Keratinocyte (primary cell): ENCODE data around the gene ELL. TPM values are rescaled to one million over a fixed set of nuclear protein-coding genes. Genes with fewer than 3 reads are reported as not detected.

ENCODE experiments used
- DNase-seq: peaks from one replicate; pipeline ENCODE4 v3.0.0-alpha.2; 2011; ENCODE audit warnings: low read depth, missing footprints, low spot score
- FAIRE-seq: peaks from 2 replicates; lab custom pipeline; 2011; peaks lifted over from hg19 to GRCh38; lab: Jason Lieb, UNC
- H2AFZ ChIP-seq: 2 replicates; pipeline ENCODE4 v1.6.0; 2012; ENCODE audit warnings: low read length, control low read depth, inconsistent platforms; ENCODE audit not compliant: control insufficient read depth
- H3K27ac ChIP-seq: 2 replicates; pipeline ENCODE4 v1.5.1; 2011; ENCODE audit warnings: low read length; ENCODE audit not compliant: control insufficient read depth, insufficient read depth
- H3K27me3 ChIP-seq: 3 replicates; pipeline ENCODE4 v1.6.0; 2011; ENCODE audit warnings: low read length; ENCODE audit not compliant: control insufficient read depth, insufficient read depth; ENCODE audit errors: extremely low read depth
- H3K36me3 ChIP-seq, 2 experiments: 2 replicates in 1 of 2; 3 replicates in 1 of 2; pipeline ENCODE4 v1.5.1; 2011; ENCODE audit warnings: low read length in 2 of 2, mild to moderate bottlenecking in 1 of 2; ENCODE audit not compliant: control insufficient read depth in 2 of 2, insufficient read depth in 2 of 2; ENCODE audit errors: extremely low read depth in 1 of 2
- H3K4me1 ChIP-seq: 3 replicates; pipeline ENCODE4 v1.5.1; 2011; ENCODE audit warnings: low read length; ENCODE audit not compliant: control insufficient read depth, insufficient read depth; ENCODE audit errors: extremely low read depth
- H3K4me2 ChIP-seq: 3 replicates; pipeline ENCODE4 v1.6.0; 2011; ENCODE audit warnings: low read depth, low read length; ENCODE audit not compliant: control insufficient read depth, insufficient read depth; ENCODE audit errors: extremely low read depth
- H3K4me3 ChIP-seq, 3 experiments: fragments of 200-600 bp in 1 of 3; sonication (generic) in 1 of 3; 2 replicates in 2 of 3; 3 replicates in 1 of 3; pipeline ENCODE4 v1.5.1; 2011 to 2016; ENCODE audit warnings: low read length in 3 of 3, mild to moderate bottlenecking in 3 of 3, control low read depth in 2 of 3, inconsistent platforms in 1 of 3, low read depth in 1 of 3, mixed read lengths in 1 of 3, mixed run types in 1 of 3, moderate library complexity in 1 of 3; ENCODE audit not compliant: control insufficient read depth in 2 of 3, insufficient read depth in 2 of 3; ENCODE audit errors: extremely low read depth in 1 of 3
- H3K79me2 ChIP-seq: 2 replicates; pipeline ENCODE4 v1.6.0; 2012; ENCODE audit warnings: low read length; ENCODE audit not compliant: control insufficient read depth, insufficient read depth
- H3K9ac ChIP-seq: 3 replicates; pipeline ENCODE4 v1.6.0; 2011; ENCODE audit warnings: low read length; ENCODE audit not compliant: control insufficient read depth, insufficient read depth; ENCODE audit errors: extremely low read depth
- H3K9me1 ChIP-seq: 3 replicates; pipeline ENCODE4 v1.6.0; 2011; ENCODE audit warnings: low read length; ENCODE audit not compliant: control insufficient read depth, insufficient read depth; ENCODE audit errors: extremely low read depth
- H3K9me3 ChIP-seq: 2 replicates; pipeline ENCODE4 v1.5.1; 2012; ENCODE audit warnings: low read depth, low read length; ENCODE audit not compliant: control insufficient read depth
- H4K20me1 ChIP-seq: 3 replicates; pipeline ENCODE4 v1.6.0; 2011; ENCODE audit warnings: low read length; ENCODE audit not compliant: control insufficient read depth, insufficient read depth; ENCODE audit errors: extremely low read depth
- CTCF ChIP-seq, 3 experiments: IDR thresholded peaks in 1 of 3; conservative IDR thresholded peaks in 1 of 3; optimal IDR thresholded peaks in 1 of 3; 2 replicates in 2 of 3; 3 replicates in 1 of 3; pipeline versions ENCODE3 to v1.5.1; 2011; ENCODE audit warnings: low read length in 3 of 3, mild to moderate bottlenecking in 3 of 3, moderate library complexity in 2 of 3, control low read depth in 1 of 3, inconsistent platforms in 1 of 3; ENCODE audit not compliant: insufficient read depth in 2 of 3; ENCODE audit errors: extremely low read depth in 1 of 3
- EZH2 ChIP-seq: IDR thresholded peaks from one replicate; pipeline ENCODE4 v1.6.1; 2012; ENCODE audit warnings: inconsistent platforms, mild to moderate bottlenecking, low read length, moderate library complexity
- dilution Hi-C: fragments of 300-500 bp; cut with MboI; formaldehyde crosslinking; loops from one replicate; pipeline ENCODE4 v1.7.0; 2020; ENCODE audit warnings: low sequenced_read_pairs; ENCODE audit not compliant: extremely low pct_ligation_motif_present
- polyA plus RNA-seq, 5 experiments: library from polyadenylated mRNA; depleted of rRNA in 3 of 5; stranded (reverse) in 3 of 5; stranded (forward) in 1 of 5; unstranded in 1 of 5; fragments of >200 nt; gene quantifications; 1 replicate in 1 of 5; 2 replicates in 3 of 5; 3 replicates in 1 of 5; pipeline versions ENCODE4 v1.2.1 to v1.2.3, GENCODE V29; 2011 to 2012; ENCODE audit warnings: missing spikeins in 2 of 5, low read depth in 1 of 5, low replicate concordance in 1 of 5

The ELL gene
- polyA plus RNA-seq, 1 donor (not counting 4 experiments of a cell fraction or from before 2014, with no cell fraction given) = 4.4 TPM

- H3K27me3 ChIP-seq = no peaks in the 10 kb centered on the region
- H3K79me2 ChIP-seq = peaks cover 46% of the 10 kb centered on the region
- H3K4me3 ChIP-seq = no peak overlapping the region
- no peaks in the 10 kb centered on the region for H3K9me3 ChIP-seq
- H3K4me2 ChIP-seq = no peak overlapping the region
- TF ChIP-seq EZH2 = no peak
- no peak for TF ChIP-seq CTCF (optimal IDR thresholded peaks at IDR 0.05 in 1 of 3, IDR thresholded peaks at IDR 0.05 in 1 of 3, conservative IDR thresholded peaks at IDR 0.05 in 1 of 3; ENCODE audit: extremely low read depth in 1 of 3, insufficient read depth in 2 of 3, low read length in 3 of 3)
- H2AFZ ChIP-seq = no peak overlapping the region
- H3K27ac ChIP-seq = no peak overlapping the region
- no peaks in the 10 kb centered on the region for H3K9me1 ChIP-seq
- DNase-seq (no peak), FAIRE-seq (no peak)
- no peak overlapping the region for H3K9ac ChIP-seq
- H4K20me1 ChIP-seq = peaks cover 42% of the 10 kb centered on the region
- peaks cover 10% of the 10 kb centered on the region for H3K4me1 ChIP-seq
- H3K36me3 ChIP-seq = peaks cover 24 to 38% of the 10 kb centered on the region in 2 experiments
- dilution Hi-C loops = no loop called here
Measured at GRCh38 chr19:18465964-18466339, 55.9 kb downstream of the ELL start.

- FAIRE-seq (no peak), DNase-seq (no peak)
- Histone ChIP-seq H3K9me1 (no peaks in the 10 kb centered on the region), H3K9me3 (no peaks in the 10 kb centered on the region), H3K27me3 (no peaks in the 10 kb centered on the region), H3K27ac (no peak overlapping the region), H3K36me3 (peaks cover 25 to 39% of the 10 kb centered on the region in 2 experiments), H3K4me2 (no peak overlapping the region), H4K20me1 (peaks cover 48% of the 10 kb centered on the region), H3K4me1 (peaks cover 15% of the 10 kb centered on the region), H2AFZ (no peak overlapping the region), H3K9ac (no peak overlapping the region), H3K79me2 (peaks cover 42% of the 10 kb centered on the region), H3K4me3 (no peak overlapping the region)
- TF ChIP-seq CTCF (optimal IDR thresholded peaks at IDR 0.05 in 1 of 3, IDR thresholded peaks at IDR 0.05 in 1 of 3, conservative IDR thresholded peaks at IDR 0.05 in 1 of 3; ENCODE audit: extremely low read depth in 1 of 3, insufficient read depth in 2 of 3, low read length in 3 of 3) = no peak
- no peak for TF ChIP-seq EZH2
- dilution Hi-C loops = no loop called here
Measured at GRCh38 chr19:18465214-18465963, 56.5 kb downstream of the ELL start.
